H1 (cell line): ENCODE results near the gene C2orf42. TPM values are rescaled to one million over a fixed set of nuclear protein-coding genes. Genes with fewer than 3 reads are reported as not detected.

Experiments
- CTCF ChIA-PET: fragments of 300-600 bp; sonication (Branson Sonifier 250); formaldehyde crosslinking; loops from one replicate; lab custom pipeline; 2021; ENCODE audit not compliant: partially characterized antibody; lab: Charles Lee
- POLR2A ChIA-PET: fragments of 300-600 bp; sonication (Branson Sonifier 250); formaldehyde crosslinking; loops from one replicate; lab custom pipeline; 2021; ENCODE audit warnings: inconsistent platforms; ENCODE audit not compliant: partially characterized antibody; lab: Charles Lee
- DNase-seq, 2 experiments: peaks; one replicate each; pipeline versions ENCODE4 v3.0.0 to v3.0.0-alpha.2; 2010 to 2022; ENCODE audit warnings: low spot score in 2 of 2, low read depth in 1 of 2, mixed read lengths in 1 of 2
- FAIRE-seq: peaks from 2 replicates; lab custom pipeline; 2011; peaks lifted over from hg19 to GRCh38; lab: Jason Lieb, UNC
- H2AFZ ChIP-seq: 2 replicates; pipeline ENCODE4 v1.8.1; 2012; ENCODE audit warnings: low read length, inconsistent platforms
- H2AK5ac ChIP-seq: 2 replicates; pipeline ENCODE4 v1.6.1; 2013; ENCODE audit warnings: low read depth, low read length
- H2BK120ac ChIP-seq: replicated peaks from 2 replicates; pipeline ENCODE3; 2013; ENCODE audit warnings: low read depth, low read length, inconsistent platforms
- H2BK12ac ChIP-seq: 2 replicates; pipeline ENCODE4 v1.6.1; 2013; ENCODE audit warnings: low read depth, low read length
- H2BK15ac ChIP-seq: 2 replicates; pipeline ENCODE4 v1.6.1; 2013; ENCODE audit warnings: low read length
- H2BK20ac ChIP-seq: 2 replicates; pipeline ENCODE4 v1.6.1; 2013; ENCODE audit warnings: low read length
- H2BK5ac ChIP-seq: 2 replicates; pipeline ENCODE4 v1.6.1; 2013; ENCODE audit warnings: low read depth, low read length
- H3K14ac ChIP-seq: 2 replicates; pipeline ENCODE4 v1.6.1; 2013; ENCODE audit warnings: inconsistent platforms; ENCODE audit not compliant: insufficient read length
- H3K18ac ChIP-seq: 2 replicates; pipeline ENCODE4 v1.6.1; 2013; ENCODE audit warnings: low read length; ENCODE audit errors: extremely low read depth
- H3K23ac ChIP-seq: 2 replicates; pipeline ENCODE4 v1.6.1; 2013; ENCODE audit warnings: inconsistent platforms; ENCODE audit not compliant: insufficient read length
- H3K23me2 ChIP-seq: 2 replicates; pipeline ENCODE4 v1.6.1; 2013; ENCODE audit warnings: low read depth, low read length
- H3K27ac ChIP-seq: 2 replicates; pipeline ENCODE4 v1.6.1; 2011; ENCODE audit warnings: low read depth, low read length, inconsistent platforms
- H3K27me3 ChIP-seq, 4 experiments: replicated peaks in 1 of 4; 1 replicate in 1 of 4; 2 replicates in 3 of 4; pipeline versions ENCODE4 v1.6.1 to v1.8.1; 2011 to 2013; ENCODE audit warnings: low read length in 3 of 4, mild to moderate bottlenecking in 3 of 4, inconsistent platforms in 2 of 4, mixed read lengths in 2 of 4, moderate library complexity in 1 of 4; ENCODE audit not compliant: control insufficient read depth in 3 of 4, insufficient read depth in 3 of 4; ENCODE audit errors: extremely low read depth in 1 of 4
- H3K36me3 ChIP-seq, 4 experiments: 2 replicates each; pipeline versions ENCODE4 v1.6.1 to v1.8.1; 2011 to 2013; ENCODE audit warnings: mild to moderate bottlenecking in 4 of 4, low read length in 3 of 4, moderate library complexity in 2 of 4, control low read depth in 1 of 4, inconsistent platforms in 1 of 4; ENCODE audit not compliant: insufficient read depth in 4 of 4, control insufficient read depth in 2 of 4
- H3K4ac ChIP-seq: replicated peaks from 2 replicates; pipeline ENCODE3; 2013; ENCODE audit warnings: low read length, low read depth, mixed read lengths, inconsistent platforms; ENCODE audit not compliant: insufficient read length
- H3K4me1 ChIP-seq, 4 experiments: replicated peaks in 1 of 4; 1 replicate in 1 of 4; 2 replicates in 3 of 4; pipeline versions ENCODE4 v1.6.1 to v1.8.1; 2011 to 2013; ENCODE audit warnings: low read length in 3 of 4, inconsistent platforms in 2 of 4, mixed read lengths in 1 of 4; ENCODE audit not compliant: insufficient read depth in 4 of 4, control insufficient read depth in 3 of 4
- H3K4me2 ChIP-seq, 2 experiments: 2 replicates each; pipeline versions ENCODE4 v1.6.1 to v1.8.1; 2011 to 2013; ENCODE audit warnings: low read depth in 2 of 2, low read length in 2 of 2, control low read depth in 1 of 2, inconsistent platforms in 1 of 2, mild to moderate bottlenecking in 1 of 2; ENCODE audit not compliant: insufficient read depth in 1 of 2
- H3K4me3 ChIP-seq, 4 experiments: fragments of 200-600, 300-600 bp in 1 of 4; sonication (generic), shearing (Covaris generic), sonication (Bioruptor Twin) in 1 of 4; 2 replicates each; pipeline versions ENCODE4 v1.5.1 to v1.8.1; 2011 to 2016; ENCODE audit warnings: low read length in 4 of 4, low read depth in 3 of 4, control low read depth in 2 of 4, inconsistent platforms in 2 of 4, mild to moderate bottlenecking in 2 of 4, mixed read lengths in 1 of 4, moderate library complexity in 1 of 4; ENCODE audit not compliant: insufficient read depth in 2 of 4; ENCODE audit errors: extremely low read depth in 1 of 4
- H3K56ac ChIP-seq: replicated peaks from 2 replicates; pipeline ENCODE3; 2013; ENCODE audit warnings: low read depth, mild to moderate bottlenecking, mixed read lengths, low read length, inconsistent platforms; ENCODE audit not compliant: insufficient read length
- H3K79me1 ChIP-seq: 2 replicates; pipeline ENCODE4 v1.6.1; 2013; ENCODE audit warnings: low read depth, low read length, control low read depth
- H3K79me2 ChIP-seq, 2 experiments: 2 replicates each; pipeline versions ENCODE4 v1.6.1 to v1.8.1; 2012 to 2013; ENCODE audit warnings: low read length in 2 of 2, mild to moderate bottlenecking in 2 of 2, inconsistent platforms in 1 of 2; ENCODE audit not compliant: insufficient read depth in 2 of 2, control insufficient read depth in 1 of 2
- H3K9ac ChIP-seq, 4 experiments: replicated peaks in 1 of 4; 1 replicate in 1 of 4; 2 replicates in 3 of 4; pipeline versions ENCODE4 v1.6.1 to v1.8.1; 2011 to 2013; ENCODE audit warnings: low read depth in 3 of 4, low read length in 3 of 4, control low read depth in 2 of 4, mild to moderate bottlenecking in 2 of 4, moderate library complexity in 2 of 4, inconsistent platforms in 1 of 4; ENCODE audit errors: extremely low read depth in 1 of 4
- H3K9me3 ChIP-seq, 2 experiments: 2 replicates each; pipeline versions ENCODE4 v1.6.1 to v1.8.1; 2012 to 2013; ENCODE audit warnings: mild to moderate bottlenecking in 2 of 2, moderate library complexity in 2 of 2, control low read depth in 1 of 2, inconsistent platforms in 1 of 2, low read depth in 1 of 2, low read length in 1 of 2, mixed read lengths in 1 of 2; ENCODE audit not compliant: insufficient read depth in 2 of 2
- H4K20me1 ChIP-seq, 2 experiments: replicated peaks in 1 of 2; 2 replicates each; pipeline versions ENCODE3 to v1.8.1; 2011 to 2013; ENCODE audit warnings: inconsistent platforms in 2 of 2, low read length in 2 of 2, mild to moderate bottlenecking in 1 of 2; ENCODE audit not compliant: insufficient read depth in 2 of 2, control insufficient read depth in 1 of 2
- H4K5ac ChIP-seq: 2 replicates; pipeline ENCODE4 v1.6.1; 2013; ENCODE audit warnings: low read length, low read depth, mixed read lengths, inconsistent platforms; ENCODE audit not compliant: insufficient read length
- H4K8ac ChIP-seq: 2 replicates; pipeline ENCODE4 v1.8.0; 2013; ENCODE audit warnings: mild to moderate bottlenecking, moderate library complexity, low read length, inconsistent platforms; ENCODE audit not compliant: insufficient read depth; ENCODE audit errors: extremely low read depth
- H4K91ac ChIP-seq: replicated peaks from 2 replicates; pipeline ENCODE3; 2013; ENCODE audit warnings: low read length, mixed read lengths, inconsistent platforms; ENCODE audit not compliant: insufficient read length
- BCL11A ChIP-seq, 2 experiments: IDR thresholded peaks; one replicate each; pipeline ENCODE4 v1.6.1; 2011; ENCODE audit warnings: low read depth in 2 of 2, low read length in 2 of 2, mild to moderate bottlenecking in 2 of 2
- CHD1 ChIP-seq: IDR thresholded peaks from 2 replicates; pipeline ENCODE4 v1.6.1; 2012; ENCODE audit warnings: low read depth, low read length, improper control_type of control experiment
- HDAC6 ChIP-seq: IDR thresholded peaks from one replicate; pipeline ENCODE4 v1.7.1; 2012; ENCODE audit warnings: low read depth, mild to moderate bottlenecking, inconsistent platforms, low read length, moderate library complexity
- JUN ChIP-seq: IDR thresholded peaks from 2 replicates; pipeline ENCODE4 v1.6.1; 2011; ENCODE audit warnings: low read depth, mild to moderate bottlenecking, improper control_type of control experiment, low read length
- JUND ChIP-seq: IDR thresholded peaks from 2 replicates; pipeline ENCODE4 v1.6.1; 2011; ENCODE audit warnings: mild to moderate bottlenecking, improper control_type of control experiment, low read length
- KDM5A ChIP-seq: fragments of 200-600 bp; IDR thresholded peaks from 2 replicates; pipeline ENCODE4 v1.7.1; 2012; ENCODE audit warnings: mild to moderate bottlenecking, low read length, inconsistent platforms, mixed read lengths
- PHF8 ChIP-seq: fragments of 200-600 bp; sonication (generic); conservative IDR thresholded peaks from 2 replicates; pipeline ENCODE4 v1.7.1; 2012; ENCODE audit warnings: low read depth, mild to moderate bottlenecking, inconsistent platforms, low read length, moderate library complexity
- SIX5 ChIP-seq: IDR thresholded peaks from 2 replicates; pipeline ENCODE4 v1.6.1; 2011; ENCODE audit warnings: mild to moderate bottlenecking, low read depth, low read length
- SRF ChIP-seq: IDR thresholded peaks from 2 replicates; pipeline ENCODE4 v1.6.1; 2011; ENCODE audit warnings: mild to moderate bottlenecking, low read depth, low read length, moderate library complexity
- TCF12 ChIP-seq: IDR thresholded peaks from 2 replicates; pipeline ENCODE4 v1.6.1; 2011; ENCODE audit warnings: low read depth, mild to moderate bottlenecking, low read length
- WGBS, 2 experiments: shearing (Covaris generic) in 1 of 2; methylation state at CpG; one replicate each; pipeline versions ENCODE4 v1.1.6 to v1.1.7; 2013 to 2015; ENCODE audit warnings: low lambda C conversion rate in 2 of 2, mixed read lengths in 2 of 2, inconsistent platforms in 1 of 2, low coverage in 1 of 2, missing lambda C conversion rate in 1 of 2; ENCODE audit not compliant: insufficient replicate concordance in 2 of 2, insufficient coverage in 1 of 2, insufficient read length in 1 of 2; ENCODE audit errors: extremely low coverage in 1 of 2, missing lambda C conversion rate in 1 of 2; 5-methylcytosine and 5-hydroxymethylcytosine counted together
- polyA plus RNA-seq, 7 experiments: library from polyadenylated mRNA; depleted of rRNA in 3 of 7; stranded (reverse) in 5 of 7; unstranded in 2 of 7; fragments of >200 nt in 5 of 7; fragments of 200-250 nt in 2 of 7; gene quantifications; 1 replicate in 5 of 7; 2 replicates in 1 of 7; 4 replicates in 1 of 7; pipeline versions ENCODE4 v1.2.1 to v1.2.3, GENCODE V29; 2011 to 2013; ENCODE audit warnings: missing spikeins in 2 of 7, mixed read lengths in 2 of 7
- total RNA-seq: library from RNA; stranded (reverse); fragmentation: NEBNext Ultra II Directional; extraction: Animal tissue kit (Norgen Biotek cat#: 25700); gene quantifications from 2 replicates; pipeline ENCODE4 v1.2.1, GENCODE V29; 2021
- TF ChIP-seq, protein P1 (sequence below): IDR thresholded peaks from 2 replicates; pipeline ENCODE4 v1.6.1; 2011; ENCODE audit warnings: low read depth, mild to moderate bottlenecking, low read length; ENCODE audit not compliant: insufficient read depth

Gene C2orf42
- total and polyA plus RNA-seq, 2 of the 8 experiments (the other 6 are each of a cell fraction or from before 2014, with no cell fraction given): 3.9 to 10.7 TPM

DNA sequence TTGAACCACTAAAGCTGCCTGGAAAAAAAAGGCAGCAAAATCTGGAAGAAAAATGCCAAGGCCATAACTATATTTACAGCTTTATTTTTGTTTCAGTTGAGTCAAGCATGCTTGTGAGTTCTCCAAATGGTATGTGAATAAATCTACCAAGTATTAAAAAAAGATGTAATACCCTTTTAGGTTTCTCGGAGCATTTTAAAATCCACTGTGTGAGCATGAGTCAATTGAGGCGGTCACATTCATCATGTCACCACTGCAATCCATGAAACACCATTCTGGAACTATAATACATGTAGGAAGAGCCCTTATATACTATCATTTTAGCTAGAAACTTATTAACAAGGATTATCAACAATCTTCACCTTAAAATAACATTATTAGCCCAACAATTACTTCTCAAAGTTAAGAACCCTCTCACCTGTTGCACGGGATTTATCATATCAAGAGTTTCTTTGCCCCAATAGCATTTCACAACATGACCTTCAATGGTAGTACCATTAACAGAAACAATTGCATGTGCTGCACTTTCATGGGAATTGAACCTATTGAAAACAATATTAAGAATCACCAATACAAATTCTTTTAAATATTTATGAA, 24.2 kb upstream of the C2orf42 start:
- no peak overlapping the region for H2AK5ac ChIP-seq
- no peak overlapping the region for H3K9ac ChIP-seq
- H3K27me3 ChIP-seq: no peaks in the 10 kb centered on the region
- CTCF ChIA-PET: interaction anchor here (0.6 to 0.8 kb wide), 2 partner anchors 22 to 304 kb away, joined by 3 read pairs; no protein-coding TSS in a partner anchor
- no peak overlapping the region for H3K4me3 ChIP-seq
- no peaks in the 10 kb centered on the region for H3K79me1 ChIP-seq
- H2BK12ac ChIP-seq: no peak overlapping the region
- no peak overlapping the region for H3K56ac ChIP-seq
- no peak overlapping the region for H2BK15ac ChIP-seq
- no peak overlapping the region for H4K5ac ChIP-seq
- H2BK20ac ChIP-seq: no peak overlapping the region
- H2BK5ac ChIP-seq: no peak overlapping the region
- H3K79me2 ChIP-seq: no peaks in the 10 kb centered on the region
- no peak for DNase-seq
- no peak overlapping the region for H4K8ac ChIP-seq
- no peak overlapping the region for H3K4ac ChIP-seq
- FAIRE-seq: no peak
- H3K36me3 ChIP-seq: peaks cover 16 to 89% (median 56%) of the 10 kb centered on the region in 4 experiments
- no peak overlapping the region for H3K18ac ChIP-seq
- H3K23me2 ChIP-seq: no peaks in the 10 kb centered on the region
- no peaks in the 10 kb centered on the region for H3K4me1 ChIP-seq
- H4K20me1 ChIP-seq: peaks cover 0 to 2% of the 10 kb centered on the region in 2 experiments
- H4K91ac ChIP-seq: no peak overlapping the region
- H2AFZ ChIP-seq: no peak overlapping the region
- H3K23ac ChIP-seq: no peak overlapping the region
- no peak overlapping the region for H3K4me2 ChIP-seq
- WGBS, 2 experiments: 92% methylated on average over 3 of the region's 3 CpGs; no CpG with 5 or more reads in 1 of the 2 experiments
- H2BK120ac ChIP-seq: no peak overlapping the region
- no peak overlapping the region for H3K27ac ChIP-seq
- no peaks in the 10 kb centered on the region for H3K9me3 ChIP-seq
- no peak for TF ChIP-seq SRF
- TF ChIP-seq, protein P1, sequence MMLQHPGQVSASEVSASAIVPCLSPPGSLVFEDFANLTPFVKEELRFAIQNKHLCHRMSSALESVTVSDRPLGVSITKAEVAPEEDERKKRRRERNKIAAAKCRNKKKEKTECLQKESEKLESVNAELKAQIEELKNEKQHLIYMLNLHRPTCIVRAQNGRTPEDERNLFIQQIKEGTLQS: no peak
- no peak for TF ChIP-seq BCL11A (IDR thresholded peaks at IDR 0.05; ENCODE audit: low read depth in 2 of 2, low read length in 2 of 2)
- no peak for TF ChIP-seq SIX5
- TF ChIP-seq KDM5A: no peak
- no peak for TF ChIP-seq HDAC6
- no peak for TF ChIP-seq PHF8
- no peak for TF ChIP-seq JUN
- TF ChIP-seq CHD1: no peak
- no peak for TF ChIP-seq JUND
- no peak for TF ChIP-seq TCF12
- TF ChIP-seq, all 59 proteins: peak for 0
- POLR2A ChIA-PET: interaction anchor here (0.6 to 2.4 kb wide), 3 partner anchors 12 to 658 kb away, joined by 4 to 8 read pairs (median 4); no protein-coding TSS in a partner anchor
- no peak overlapping the region for H3K14ac ChIP-seq
